ENCODE measurements around the gene FAM174C. TPM values are rescaled to one million over a fixed set of nuclear protein-coding genes. Genes with fewer than 3 reads are reported as not detected.

The FAM174C gene
- total RNA-seq, 1 experiment from 2014 or later: 85.2 TPM

DNA sequence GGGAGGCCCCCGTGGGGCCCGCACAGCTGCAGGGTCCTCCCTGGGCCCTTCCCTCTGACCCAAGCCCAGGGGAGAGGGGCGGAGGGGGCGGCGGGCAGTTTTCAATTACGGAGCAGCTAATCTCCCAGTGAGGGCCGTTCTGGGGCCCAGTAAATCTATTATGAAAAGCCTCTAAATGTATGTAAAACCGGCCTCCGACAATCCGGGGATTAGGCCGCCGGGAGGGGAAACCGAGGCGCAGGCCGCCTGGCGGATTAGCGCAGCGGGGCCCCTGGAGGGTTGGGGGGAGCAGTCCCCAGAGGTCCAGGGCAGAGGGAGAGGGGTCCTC, 35.5 kb downstream of the FAM174C start:
- Mint-ChIP-seq H3K27me3 (ENCODE audit: insufficient read depth, unreplicated experiment) (no peaks in the 10 kb centered on the region), H3K9me3 (ENCODE audit: unreplicated experiment) (no peaks in the 10 kb centered on the region), H3K36me3 (ENCODE audit: insufficient read depth, unreplicated experiment) (no peaks in the 10 kb centered on the region), H3K4me3 (ENCODE audit: unreplicated experiment) (no peak overlapping the region), H3K27ac (ENCODE audit: low read depth, unreplicated experiment) (no peak overlapping the region), H3K4me1 (ENCODE audit: insufficient read depth, unreplicated experiment) (no peaks in the 10 kb centered on the region)
- intact Hi-C loops (cut with micrococcal nuclease): loop anchor here (10.0 kb wide), 1 partner anchor 74 kb away; the partner anchor contains the start of gene NDUFS7
- no peak for DNase-seq (ENCODE audit: unreplicated experiment)
- POLR2A ChIA-PET: no interaction called here
- TF ChIP-seq CTCF (IDR thresholded peaks at IDR 0.05; ENCODE audit: unreplicated experiment): no peak
- no TSS peak for BruUV-seq (replicated peaks)
- CTCF ChIA-PET: no interaction called here

DNA sequence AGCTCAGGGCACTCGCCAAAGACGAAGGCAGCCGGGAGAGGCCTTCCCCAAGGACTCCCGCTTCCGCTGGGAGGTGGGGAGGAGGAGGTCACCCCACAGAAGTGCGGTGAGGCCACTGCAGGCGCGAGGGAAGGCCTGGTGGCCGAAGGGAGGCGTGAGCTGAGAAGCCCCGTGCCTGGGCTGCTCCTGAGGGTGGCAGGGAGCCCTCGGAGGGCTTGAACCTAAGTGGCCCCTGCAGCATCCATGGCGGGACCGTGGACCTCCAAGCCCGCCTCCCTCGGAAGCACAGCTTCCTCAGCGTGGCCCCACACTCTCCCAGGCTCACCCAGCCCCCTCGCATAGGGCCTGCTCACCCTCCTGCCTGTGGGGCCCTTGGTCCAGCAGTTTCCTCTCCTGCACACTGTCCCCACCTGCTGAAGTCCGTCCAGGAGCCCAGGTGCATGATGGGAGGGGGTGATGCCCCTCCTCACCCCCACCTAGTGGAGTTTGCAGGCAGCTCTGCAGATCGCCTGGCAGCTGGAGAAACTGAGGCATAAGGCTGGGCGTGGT, 36.3 kb downstream of the FAM174C start:
- no peaks in the 10 kb centered on the region for H3K36me3 Mint-ChIP-seq (ENCODE audit: insufficient read depth, unreplicated experiment)
- H3K27ac Mint-ChIP-seq (ENCODE audit: low read depth, unreplicated experiment): no peak overlapping the region
- TF ChIP-seq CTCF (IDR thresholded peaks at IDR 0.05; ENCODE audit: unreplicated experiment): no peak
- POLR2A ChIA-PET: interaction anchor here (1.5 kb wide), 1 partner anchor 43 kb away, joined by 4 read pairs; a partner anchor contains a TSS
- intact Hi-C loops (cut with micrococcal nuclease): loop anchor here (10.0 kb wide), 1 partner anchor 73 kb away; the partner anchor contains the start of gene NDUFS7
- CTCF ChIA-PET: interaction anchor here (0.9 to 1.4 kb wide), 2 partner anchors 32 to 62 kb away, joined by 4 to 8 read pairs; no protein-coding TSS in a partner anchor
- H3K4me3 Mint-ChIP-seq (ENCODE audit: unreplicated experiment): no peak overlapping the region
- no peaks in the 10 kb centered on the region for H3K4me1 Mint-ChIP-seq (ENCODE audit: insufficient read depth, unreplicated experiment)
- no peaks in the 10 kb centered on the region for H3K27me3 Mint-ChIP-seq (ENCODE audit: insufficient read depth, unreplicated experiment)
- H3K9me3 Mint-ChIP-seq (ENCODE audit: unreplicated experiment): no peaks in the 10 kb centered on the region
- DNase-seq (ENCODE audit: unreplicated experiment): no peak
- BruUV-seq (replicated peaks): no TSS peak

DNA sequence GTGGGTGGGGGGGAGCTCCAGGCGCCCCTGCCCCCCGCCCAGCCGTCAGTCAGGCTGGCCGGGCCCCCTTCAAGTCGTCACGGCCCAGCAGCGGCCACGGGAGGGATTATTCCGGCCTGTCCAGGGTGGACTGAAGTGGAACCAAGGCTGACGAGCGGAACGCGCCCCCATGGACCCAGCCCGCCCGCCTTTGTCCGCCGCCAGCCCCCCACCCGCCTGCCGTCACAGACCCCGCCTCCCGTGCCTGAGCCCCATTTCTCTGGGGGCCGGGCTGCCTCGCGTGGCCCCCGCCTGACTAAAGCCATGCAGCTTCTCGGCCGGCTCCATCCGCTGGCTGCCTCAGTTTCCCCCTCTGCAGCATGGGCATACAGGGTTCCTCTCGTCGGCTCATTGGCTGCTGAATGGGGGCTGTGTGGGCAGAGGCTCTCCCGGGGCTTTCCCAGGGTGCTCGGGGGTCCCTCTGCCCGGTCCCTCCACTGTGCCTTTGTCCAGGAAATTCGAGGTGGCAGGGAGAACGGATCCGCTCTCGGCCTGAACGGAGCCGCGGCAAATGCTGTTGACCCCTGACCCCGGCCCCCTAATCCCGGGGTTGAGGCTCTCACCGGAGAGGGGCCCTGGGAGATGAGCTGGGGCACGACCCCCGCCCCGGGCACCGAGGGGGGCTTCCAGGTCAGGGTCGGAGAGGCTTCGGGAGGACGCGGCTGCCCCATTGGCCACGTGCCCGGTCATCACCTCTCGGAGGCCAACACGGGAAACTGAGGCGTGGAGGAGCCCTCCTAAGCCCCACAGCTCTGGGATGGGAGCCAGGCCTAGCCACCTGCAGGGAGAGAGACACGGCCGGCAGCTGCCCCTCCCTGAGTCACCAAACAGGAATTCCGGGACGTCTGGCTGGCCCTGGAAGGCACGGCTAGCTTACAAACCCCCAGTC, 37.7 kb downstream of the FAM174C start:
- ChIA-PET CTCF (interaction anchor here (0.6 to 0.9 kb wide), 4 partner anchors 36 to 60 kb away, joined by 3 to 4 read pairs (median 3); no protein-coding TSS in a partner anchor), POLR2A (interaction anchor here (0.6 to 1.5 kb wide), 2 partner anchors 38 to 42 kb away, joined by 3 to 4 read pairs; partner anchors contain the start of gene FAM174C)
- H3K27ac Mint-ChIP-seq (ENCODE audit: low read depth, unreplicated experiment): no peak overlapping the region
- BruUV-seq (replicated peaks): no TSS peak
- no peak overlapping the region for H3K4me3 Mint-ChIP-seq (ENCODE audit: unreplicated experiment)
- H3K36me3 Mint-ChIP-seq (ENCODE audit: insufficient read depth, unreplicated experiment): peaks cover 3% of the 10 kb centered on the region
- no peaks in the 10 kb centered on the region for H3K4me1 Mint-ChIP-seq (ENCODE audit: insufficient read depth, unreplicated experiment)
- H3K9me3 Mint-ChIP-seq (ENCODE audit: unreplicated experiment): no peaks in the 10 kb centered on the region
- intact Hi-C loops (cut with micrococcal nuclease): loop anchor here (10.0 kb wide), 1 partner anchor 72 kb away; the partner anchor contains the start of gene NDUFS7
- no peaks in the 10 kb centered on the region for H3K27me3 Mint-ChIP-seq (ENCODE audit: insufficient read depth, unreplicated experiment)
- no peak for TF ChIP-seq CTCF (IDR thresholded peaks at IDR 0.05; ENCODE audit: unreplicated experiment)
- DNase-seq (ENCODE audit: unreplicated experiment): peak; percentile 62
